Breast epithelium (tissue), 4 donors: ENCODE data around the gene RPP14. TPM values are rescaled to one million over a fixed set of nuclear protein-coding genes. Genes with fewer than 3 reads are reported as not detected.

Experiments
- DNase-seq, 2 donors: peaks; one replicate each; pipeline ENCODE4 v3.0.0-alpha.2; 2019; ENCODE audit warnings: low spot score in 2 of 2
- H3K27ac ChIP-seq, 2 donors: fragments of 200-600 bp; sonication (generic) in 1 of 2; one replicate each; pipeline ENCODE4 v1.5.1; 2016 to 2019; ENCODE audit warnings: mild to moderate bottlenecking in 1 of 2
- H3K27me3 ChIP-seq, 2 donors: fragments of 200-600 bp; sonication (generic) in 1 of 2; one replicate each; pipeline versions ENCODE4 v1.5.1 to v1.6.0; 2017 to 2019; ENCODE audit warnings: control low read depth in 1 of 2, mild to moderate bottlenecking in 1 of 2
- H3K36me3 ChIP-seq: fragments of 200-600 bp; one replicate; pipeline ENCODE4 v1.5.1; 2019
- H3K4me1 ChIP-seq, 2 donors: fragments of 200-600 bp; sonication (generic); one replicate each; pipeline ENCODE4 v1.5.1; 2016 to 2019; ENCODE audit warnings: control low read depth in 1 of 2
- H3K4me3 ChIP-seq, 3 donors: fragments of 200-600 bp; sonication (generic); 1 replicate in 2 of 3; 2 replicates in 1 of 3; pipeline ENCODE4 v1.5.1; 2016 to 2019; ENCODE audit warnings: mild to moderate bottlenecking in 3 of 3, moderate library complexity in 2 of 3
- H3K9me3 ChIP-seq, 2 donors: fragments of 200-600 bp; sonication (generic) in 1 of 2; one replicate each; pipeline ENCODE4 v1.5.1; 2016 to 2019; ENCODE audit warnings: control low read depth in 1 of 2
- CTCF ChIP-seq, 3 donors: fragments of 450-650 bp; IDR thresholded peaks; one replicate each; pipeline ENCODE4 v1.5.1; 2016 to 2017; ENCODE audit warnings: antibody characterized with exemption in 3 of 3, mild to moderate bottlenecking in 3 of 3, moderate library complexity in 3 of 3
- POLR2A ChIP-seq: fragments of 450-650 bp; IDR thresholded peaks from one replicate; pipeline ENCODE4 v1.6.1; 2016; ENCODE audit warnings: antibody characterized with exemption, mild to moderate bottlenecking, moderate library complexity
- POLR2AphosphoS5 ChIP-seq, 3 donors: sonication (generic); formaldehyde crosslinking; IDR thresholded peaks; one replicate each; pipeline ENCODE4 v1.6.1; 2017; ENCODE audit warnings: antibody characterized with exemption in 3 of 3
- intact Hi-C: fragments of 100-400 bp; cut with DNase I; formaldehyde crosslinking; loops from one replicate; pipeline ENCODE4 v1.15.1; 2023; ENCODE audit warnings: low total_unique reads
- total RNA-seq, 3 donors: library from RNA; depleted of rRNA; stranded (reverse); fragments of >200 nt; gene quantifications; one replicate each; pipeline ENCODE4 v1.1.0, GENCODE V29; 2016

The RPP14 gene
- total RNA-seq, 3 donors from 2014 or later = 6.2 to 11.0 (median 10.8) TPM

DNA sequence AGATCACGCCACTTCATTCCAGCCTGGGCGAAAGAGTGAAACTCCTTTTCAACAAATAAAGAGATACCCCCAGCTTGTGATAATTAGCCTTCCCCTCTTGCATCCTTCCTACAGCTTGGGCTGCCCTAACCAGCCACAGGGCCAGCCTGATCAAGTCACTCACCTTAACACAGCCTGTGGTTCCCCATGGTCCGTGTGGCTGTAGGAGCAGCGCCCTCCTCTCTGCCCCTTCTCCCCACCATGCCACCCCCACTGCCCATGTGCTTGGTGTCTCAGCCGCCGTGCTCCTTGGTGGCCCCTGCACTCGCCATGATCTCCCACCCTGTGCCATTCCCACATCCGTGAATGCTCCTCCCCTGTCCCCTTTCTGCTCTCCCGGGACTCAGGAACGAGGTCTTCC lies 13.2 kb upstream of the RPP14 start:
- intact Hi-C loops = loop anchor here (10.0 kb wide), 1 partner anchor 108 kb away; no protein-coding TSS in a partner anchor
- TF ChIP-seq POLR2A = no peak
- H3K27ac ChIP-seq = no peak overlapping the region
- H3K9me3 ChIP-seq = no peaks in the 10 kb centered on the region
- H3K27me3 ChIP-seq = no peaks in the 10 kb centered on the region
- DNase-seq = no peak
- no peak overlapping the region for H3K4me3 ChIP-seq
- H3K36me3 ChIP-seq = no peaks in the 10 kb centered on the region
- no peaks in the 10 kb centered on the region for H3K4me1 ChIP-seq

DNA sequence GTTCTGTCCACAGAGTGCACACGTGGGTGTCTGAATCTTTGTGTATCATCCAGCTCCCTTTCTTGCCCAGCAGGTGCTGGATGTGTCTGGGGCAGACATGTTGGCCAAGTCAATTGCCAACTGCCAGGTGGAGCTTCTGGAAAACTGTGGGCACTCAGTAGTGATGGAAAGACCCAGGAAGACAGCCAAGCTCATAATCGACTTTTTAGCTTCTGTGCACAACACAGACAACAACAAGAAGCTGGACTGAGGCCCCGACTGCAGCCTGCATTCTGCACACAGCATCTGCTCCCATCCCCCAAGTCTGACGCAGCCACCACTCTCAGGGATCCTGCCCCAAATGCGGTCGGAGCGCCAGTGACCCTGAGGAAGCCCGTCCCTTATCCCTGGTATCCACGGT lies 12.5 kb upstream of the RPP14 start:
- Histone ChIP-seq H3K9me3 (no peaks in the 10 kb centered on the region), H3K36me3 (no peaks in the 10 kb centered on the region), H3K4me3 (no peak overlapping the region), H3K27me3 (no peaks in the 10 kb centered on the region), H3K4me1 (no peaks in the 10 kb centered on the region), H3K27ac (no peak overlapping the region)
- intact Hi-C loops = loop anchor here (10.0 kb wide), 1 partner anchor 109 kb away; no protein-coding TSS in a partner anchor
- DNase-seq = no peak
- TF ChIP-seq POLR2AphosphoS5 (IDR thresholded peaks at IDR 0.05) (no peak), POLR2A (no peak), CTCF (IDR thresholded peaks at IDR 0.05) (no peak)

GRCh38 chr3:58296269-58296668 lies 9.8 kb upstream of the RPP14 start:
- TF ChIP-seq POLR2A (no peak), CTCF (IDR thresholded peaks at IDR 0.05) (no peak), POLR2AphosphoS5 (IDR thresholded peaks at IDR 0.05) (no peak)
- Histone ChIP-seq H3K9me3 (no peaks in the 10 kb centered on the region), H3K36me3 (no peaks in the 10 kb centered on the region), H3K4me3 (no peak overlapping the region), H3K4me1 (no peaks in the 10 kb centered on the region), H3K27ac (peak overlapping the region in 1 of 2 donors; percentile 19), H3K27me3 (peaks cover 0 to 3% of the 10 kb centered on the region in 2 donors)
- intact Hi-C loops = loop anchor here (10.0 kb wide), 1 partner anchor 111 kb away; no protein-coding TSS in a partner anchor
- no peak for DNase-seq

DNA sequence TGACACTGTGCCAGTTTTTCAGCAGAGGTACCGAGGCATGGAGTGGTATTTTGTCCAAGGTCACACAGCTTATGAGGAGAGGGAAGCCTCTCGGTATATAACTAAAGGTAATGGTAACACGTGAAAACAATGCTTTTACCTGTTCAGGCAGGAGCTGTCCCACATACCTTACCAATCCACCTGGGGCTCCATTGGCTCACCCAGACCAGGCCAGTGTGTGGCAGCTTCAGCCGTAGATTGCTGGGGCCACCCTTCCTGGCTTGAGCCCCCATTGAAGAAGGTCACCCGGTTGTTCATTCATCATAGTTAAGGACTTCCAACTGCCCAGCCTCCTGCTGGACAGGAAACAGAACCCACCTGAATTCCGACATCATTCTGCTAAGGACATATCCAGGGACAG lies 9.2 kb upstream of the RPP14 start:
- TF ChIP-seq POLR2A = no peak
- TF ChIP-seq POLR2AphosphoS5 (IDR thresholded peaks at IDR 0.05) = no peak
- TF ChIP-seq CTCF (IDR thresholded peaks at IDR 0.05) = no peak
- Histone ChIP-seq H3K4me3 (no peak overlapping the region), H3K4me1 (no peaks in the 10 kb centered on the region), H3K9me3 (no peaks in the 10 kb centered on the region), H3K36me3 (no peaks in the 10 kb centered on the region), H3K27ac (peak overlapping the region in 1 of 2 donors; percentile 19), H3K27me3 (peaks cover 0 to 3% of the 10 kb centered on the region in 2 donors)
- intact Hi-C loops = loop anchor here (10.0 kb wide), 1 partner anchor 112 kb away; no protein-coding TSS in a partner anchor
- DNase-seq = no peak

- no peak for DNase-seq
- intact Hi-C loops = loop anchor here (10.0 kb wide), 1 partner anchor 113 kb away; no protein-coding TSS in a partner anchor
- no peaks in the 10 kb centered on the region for H3K36me3 ChIP-seq
- no peak overlapping the region for H3K4me3 ChIP-seq
- no peaks in the 10 kb centered on the region for H3K4me1 ChIP-seq
- H3K27ac ChIP-seq = no peak overlapping the region
- H3K27me3 ChIP-seq = peaks cover 0 to 3% of the 10 kb centered on the region in 2 donors
- TF ChIP-seq POLR2AphosphoS5 (IDR thresholded peaks at IDR 0.05) (no peak), POLR2A (no peak), CTCF (IDR thresholded peaks at IDR 0.05) (no peak)
- no peaks in the 10 kb centered on the region for H3K9me3 ChIP-seq
Measured at GRCh38 chr3:58298190-58298589, 7.9 kb upstream of the RPP14 start.
